GM18909 (cell line): ENCODE results near the gene CLHC1.
"Not testable (repeated sequence)": the region's sequence is repeated elsewhere in the genome, so short reads cannot be mapped to it uniquely, and the experiment has no call there.

Experiments used
- ATAC-seq: cut with Tn5 transposase; IDR thresholded peaks from one replicate; pipeline ENCODE4 v1.9.1; 2021; ENCODE audit warnings: mild to moderate bottlenecking; ENCODE audit not compliant: unreplicated experiment, poor library complexity

Gene CLHC1

GRCh38 chr2:55138014-55138881, 93.8 kb downstream of the CLHC1 start:
- ATAC-seq = no peak

GRCh38 chr2:55137024-55137958, 94.8 kb downstream of the CLHC1 start:
- no peak for ATAC-seq

- ATAC-seq = no peak
Measured at GRCh38 chr2:55136138-55136541, 96.0 kb downstream of the CLHC1 start.

GRCh38 chr2:55135491-55135890, 96.6 kb downstream of the CLHC1 start:
- no peak for ATAC-seq

GRCh38 chr2:55134316-55134706, 97.8 kb downstream of the CLHC1 start:
- peak; percentile 23 for ATAC-seq

- ATAC-seq = peak; percentile 82
Measured at GRCh38 chr2:55133467-55134315, 98.4 kb downstream of the CLHC1 start.

GRCh38 chr2:55130849-55131248, 101.2 kb downstream of the CLHC1 start:
- ATAC-seq = no peak

- not testable (repeated sequence) for ATAC-seq
Measured at GRCh38 chr2:55126643-55127042, 105.5 kb downstream of the CLHC1 start.
